ENCODE measurements around the gene ZFAND3.
"Not testable (repeated sequence)": the region's sequence is repeated elsewhere in the genome, so short reads cannot be mapped to it uniquely, and the experiment has no call there.

ZFAND3 gene

GRCh38 chr6:38117281-38117680 is 297.8 kb downstream of the ZFAND3 start:
- no peak overlapping the region for H3K4me3 ChIP-seq (ENCODE audit: low read depth, low read length)
- no peak for DNase-seq
- TF ChIP-seq CTCF (IDR thresholded peaks at IDR 0.05; ENCODE audit: low read depth, low read length) = no peak

GRCh38 chr6:38118791-38119365 is 299.4 kb downstream of the ZFAND3 start:
- Histone ChIP-seq H3K27me3 (no peaks in the 10 kb centered on the region), H3K9me3 (no peaks in the 10 kb centered on the region), H3K36me3 (peaks cover 14% of the 10 kb centered on the region), H3K4me3 (ENCODE audit: low read depth, low read length) (no peak overlapping the region), H3K4me1 (peaks cover 6% of the 10 kb centered on the region)
- no peak for TF ChIP-seq CTCF (IDR thresholded peaks at IDR 0.05; ENCODE audit: low read depth, low read length)
- DNase-seq = no peak

More at GRCh38 chr6:38117281-38117680, 297.8 kb downstream of the ZFAND3 start:
- Histone ChIP-seq H3K9me3 (no peaks in the 10 kb centered on the region), H3K27me3 (no peaks in the 10 kb centered on the region), H3K36me3 (peaks cover 14% of the 10 kb centered on the region), H3K4me1 (peaks cover 6% of the 10 kb centered on the region)

- no peaks in the 10 kb centered on the region for H3K27me3 ChIP-seq
- no peak for TF ChIP-seq CTCF (IDR thresholded peaks at IDR 0.05; ENCODE audit: low read depth, low read length)
- DNase-seq = no peak
- H3K4me1 ChIP-seq = peaks cover 6% of the 10 kb centered on the region
- H3K9me3 ChIP-seq = no peaks in the 10 kb centered on the region
- peaks cover 14% of the 10 kb centered on the region for H3K36me3 ChIP-seq
- no peak overlapping the region for H3K4me3 ChIP-seq (ENCODE audit: low read depth, low read length)
These were observed 300.0 kb downstream of the ZFAND3 start for GRCh38 chr6:38119516-38119915.

- H3K4me1 ChIP-seq; H3K27me3 ChIP-seq; DNase-seq; H3K4me3 ChIP-seq (ENCODE audit: low read depth, low read length); H3K9me3 ChIP-seq: not testable (repeated sequence)
- H3K36me3 ChIP-seq = peaks cover 14% of the 10 kb centered on the region
These were observed 304.8 kb downstream of the ZFAND3 start for GRCh38 chr6:38124224-38124926.

- no peak for TF ChIP-seq CTCF (IDR thresholded peaks at IDR 0.05; ENCODE audit: low read depth, low read length)
- no peak for DNase-seq
- Histone ChIP-seq H3K36me3 (no peaks in the 10 kb centered on the region), H3K4me3 (ENCODE audit: low read depth, low read length) (no peak overlapping the region), H3K4me1 (no peaks in the 10 kb centered on the region), H3K27me3 (no peaks in the 10 kb centered on the region), H3K9me3 (no peaks in the 10 kb centered on the region; the same call in 1 of the 2 replicates)
These were observed 307.8 kb downstream of the ZFAND3 start for GRCh38 chr6:38127284-38127683.

GRCh38 chr6:38131527-38131965 is 312.0 kb downstream of the ZFAND3 start:
- Histone ChIP-seq H3K4me1 (no peaks in the 10 kb centered on the region), H3K9me3 (no peaks in the 10 kb centered on the region), H3K4me3 (ENCODE audit: low read depth, low read length) (no peak overlapping the region), H3K36me3 (no peaks in the 10 kb centered on the region; the same call in 1 of the 2 replicates), H3K27me3 (no peaks in the 10 kb centered on the region)
- no peak for TF ChIP-seq CTCF (IDR thresholded peaks at IDR 0.05; ENCODE audit: low read depth, low read length)
- no peak for DNase-seq
